Neural cell (in vitro differentiated cells): ENCODE results near the gene ADGRG1. TPM values are rescaled to one million over a fixed set of nuclear protein-coding genes. Genes with fewer than 3 reads are reported as not detected.

ENCODE experiments used
- H2AFZ ChIP-seq: fragments of 200-600, 300-800 bp; sonication (generic), shearing (Covaris generic); 2 replicates; pipeline ENCODE4 v1.6.0; 2014; ENCODE audit warnings: low read depth, mild to moderate bottlenecking, antibody characterized with exemption, low read length, moderate library complexity
- H3F3A ChIP-seq: fragments of 200-600 bp; shearing (Covaris generic); 2 replicates; pipeline ENCODE4 v1.6.1; 2016; ENCODE audit warnings: mild to moderate bottlenecking, moderate library complexity, mixed read lengths, antibody characterized with exemption, low read length; ENCODE audit not compliant: insufficient read depth, poor library complexity, severe bottlenecking
- H3K27ac ChIP-seq: fragments of 200-600, 300-800 bp; sonication (generic), shearing (Covaris generic); 2 replicates; pipeline ENCODE4 v1.5.1; 2014; ENCODE audit warnings: mild to moderate bottlenecking, low read length, moderate library complexity
- H3K27me3 ChIP-seq: fragments of 300-800, 200-600 bp; sonication (generic), shearing (Covaris generic); 2 replicates; pipeline ENCODE4 v1.6.0; 2014; ENCODE audit warnings: mild to moderate bottlenecking, low read depth, low read length, moderate library complexity; ENCODE audit not compliant: insufficient read depth
- H3K36me3 ChIP-seq: fragments of 300-800, 200-600 bp; sonication (generic), shearing (Covaris generic); 2 replicates; pipeline ENCODE4 v1.5.1; 2014; ENCODE audit warnings: mild to moderate bottlenecking, antibody characterized with exemption, low read length, moderate library complexity; ENCODE audit not compliant: insufficient read depth
- H3K4me2 ChIP-seq: fragments of 300-800, 200-600 bp; sonication (generic), shearing (Covaris generic); 2 replicates; pipeline ENCODE4 v1.6.0; 2014; ENCODE audit warnings: mild to moderate bottlenecking, low read length
- H3K4me3 ChIP-seq: fragments of 300-800, 200-600 bp; sonication (generic), shearing (Covaris generic); 2 replicates; pipeline ENCODE4 v1.5.1; 2014; ENCODE audit warnings: mild to moderate bottlenecking, low read length, moderate library complexity
- H3K79me2 ChIP-seq: fragments of 200-600 bp; shearing (Covaris generic); replicated peaks from 2 replicates; pipeline ENCODE4 v1.6.0; 2014; ENCODE audit warnings: mild to moderate bottlenecking, low read length, moderate library complexity; ENCODE audit not compliant: insufficient read depth
- H3K9ac ChIP-seq: fragments of 300-800, 200-600 bp; sonication (generic), shearing (Covaris generic); 2 replicates; pipeline ENCODE4 v1.6.1; 2016; ENCODE audit warnings: mild to moderate bottlenecking, low read length, mixed read lengths
- H3K9me2 ChIP-seq: fragments of 200-600 bp; shearing (Covaris generic); 2 replicates; pipeline ENCODE4 v1.6.1; 2016; ENCODE audit warnings: mild to moderate bottlenecking, low read length, mixed read lengths; ENCODE audit not compliant: insufficient read depth
- H3K9me3 ChIP-seq: fragments of 200-600, 300-800 bp; sonication (generic), shearing (Covaris generic); 2 replicates; pipeline ENCODE4 v1.6.1; 2016; ENCODE audit warnings: mild to moderate bottlenecking, mixed run types, low read length, moderate library complexity, mixed read lengths
- H4K20me1 ChIP-seq: fragments of 200-600 bp; shearing (Covaris generic); 2 replicates; pipeline ENCODE4 v1.6.1; 2016; ENCODE audit warnings: mild to moderate bottlenecking, mixed run types; ENCODE audit not compliant: insufficient read depth
- CTCF ChIP-seq: fragments of 450-650 bp; IDR thresholded peaks from 2 replicates; pipeline ENCODE4 v1.5.1; 2014; ENCODE audit warnings: antibody characterized with exemption, mild to moderate bottlenecking, moderate library complexity; ENCODE audit not compliant: poor library complexity, severe bottlenecking
- EP300 ChIP-seq: fragments of 450-650 bp; conservative IDR thresholded peaks from 2 replicates; pipeline ENCODE4 v1.6.1; 2014; ENCODE audit warnings: antibody characterized with exemption, mild to moderate bottlenecking, moderate library complexity; ENCODE audit not compliant: poor library complexity, severe bottlenecking
- EZH2 ChIP-seq: fragments of 200-600, 300-800 bp; shearing (Covaris generic), sonication (generic); IDR thresholded peaks from 2 replicates; pipeline ENCODE4 v1.6.1; 2014; ENCODE audit warnings: antibody characterized with exemption, low read length, borderline replicate concordance, mild to moderate bottlenecking; ENCODE audit not compliant: insufficient read depth, poor library complexity, severe bottlenecking
- MXI1 ChIP-seq: fragments of 450-650 bp; conservative IDR thresholded peaks from 2 replicates; pipeline ENCODE4 v1.6.1; 2014; ENCODE audit warnings: antibody characterized with exemption, mild to moderate bottlenecking; ENCODE audit not compliant: poor library complexity, severe bottlenecking
- POLR2AphosphoS5 ChIP-seq: IDR thresholded peaks from 2 replicates; pipeline ENCODE4 v1.6.1; 2012
- RAD21 ChIP-seq: fragments of 450-650 bp; conservative IDR thresholded peaks from 2 replicates; pipeline ENCODE4 v1.6.1; 2014; ENCODE audit warnings: antibody characterized with exemption, mild to moderate bottlenecking, moderate library complexity
- REST ChIP-seq: IDR thresholded peaks from 2 replicates; pipeline ENCODE4 v1.6.1; 2012; ENCODE audit warnings: borderline replicate concordance
- SMC3 ChIP-seq: fragments of 450-650 bp; conservative IDR thresholded peaks from 2 replicates; pipeline ENCODE4 v1.6.1; 2014; ENCODE audit warnings: antibody characterized with exemption, mild to moderate bottlenecking, moderate library complexity; ENCODE audit not compliant: poor library complexity
- TAF1 ChIP-seq: IDR thresholded peaks from 2 replicates; pipeline ENCODE4 v1.6.1; 2012; ENCODE audit warnings: low read depth
- polyA plus RNA-seq: library from polyadenylated mRNA; depleted of rRNA; stranded (reverse); fragments of >200 nt; gene quantifications from 2 replicates; pipeline ENCODE4 v1.2.3, GENCODE V29; 2014

Gene ADGRG1
- polyA plus RNA-seq, 1 donor from 2014 or later = 86.8 TPM

- H3K9ac ChIP-seq = no peak overlapping the region
- no peaks in the 10 kb centered on the region for H3K79me2 ChIP-seq
- no peak overlapping the region for H3K27ac ChIP-seq
- no peaks in the 10 kb centered on the region for H3K36me3 ChIP-seq
- TF ChIP-seq SMC3 = no peak
- no peak for TF ChIP-seq POLR2AphosphoS5
- no peak for TF ChIP-seq EZH2
- no peak for TF ChIP-seq EP300
- TF ChIP-seq REST = no peak
- TF ChIP-seq MXI1 = no peak
- no peak for TF ChIP-seq CTCF
- no peaks in the 10 kb centered on the region for H4K20me1 ChIP-seq
- H3K4me2 ChIP-seq = no peak overlapping the region
- H3K9me2 ChIP-seq = no peaks in the 10 kb centered on the region
- H3F3A ChIP-seq = no peaks in the 10 kb centered on the region
- H3K27me3 ChIP-seq = no peaks in the 10 kb centered on the region
- no peak overlapping the region for H3K4me3 ChIP-seq
- H3K9me3 ChIP-seq = no peaks in the 10 kb centered on the region
- H2AFZ ChIP-seq = no peak overlapping the region
Observed at GRCh38 chr16:57682809-57683635, 54.6 kb downstream of the ADGRG1 start.

GRCh38 chr16:57683636-57684545, 55.5 kb downstream of the ADGRG1 start:
- Histone ChIP-seq H3K4me2 (no peak overlapping the region), H2AFZ (no peak overlapping the region), H3K9ac (no peak overlapping the region), H3K36me3 (no peaks in the 10 kb centered on the region), H3K9me3 (no peaks in the 10 kb centered on the region), H3K9me2 (no peaks in the 10 kb centered on the region), H3F3A (no peaks in the 10 kb centered on the region), H4K20me1 (no peaks in the 10 kb centered on the region), H3K27ac (no peak overlapping the region), H3K79me2 (no peaks in the 10 kb centered on the region), H3K27me3 (no peaks in the 10 kb centered on the region), H3K4me3 (no peak overlapping the region)
- TF ChIP-seq MXI1 (no peak), TAF1 (no peak), POLR2AphosphoS5 (no peak), EZH2 (no peak), CTCF (no peak), EP300 (no peak), REST (no peak), SMC3 (no peak), RAD21 (no peak)
